SK-N-SH treated with all-trans-retinoic acid at 6 μM for 48 hours (cell line): ENCODE measurements around the gene KRT14.
"Not testable (repeated sequence)": the region's sequence is repeated elsewhere in the genome, so short reads cannot be mapped to it uniquely, and the experiment has no call there.

ENCODE experiments used
- ATAC-seq: fragments of 200-7000 bp; cut with Tn5 transposase; 3 replicates; pipeline ENCODE4 v1.9.1; 2020; ENCODE audit warnings: mild to moderate bottlenecking, moderate library complexity
- ARNTL ChIP-seq: fragments of 450-650 bp; formaldehyde crosslinking; IDR thresholded peaks from 2 replicates; pipeline ENCODE4 v1.5.0; 2020; ENCODE audit warnings: low read depth, mild to moderate bottlenecking, moderate library complexity, borderline replicate concordance
- BACH2 ChIP-seq: fragments of 250-450 bp; sonication (Bioruptor Pico); IDR thresholded peaks from 2 replicates; pipeline ENCODE4 v1.9.0; 2021; ENCODE audit warnings: mild to moderate bottlenecking, borderline replicate concordance
- CREB5 ChIP-seq: fragments of 250-450 bp; sonication (Bioruptor Pico); IDR thresholded peaks from 2 replicates; pipeline ENCODE4 v1.5.1; 2020; ENCODE audit warnings: low read depth, mild to moderate bottlenecking, moderate library complexity
- CSDC2 ChIP-seq: fragments of 250-450 bp; sonication (Bioruptor Pico); IDR thresholded peaks from 2 replicates; pipeline ENCODE4 v1.5.0; 2020; ENCODE audit warnings: mild to moderate bottlenecking, moderate library complexity
- ESRRG ChIP-seq: fragments of 250-450 bp; sonication (Bioruptor Pico); IDR thresholded peaks from 2 replicates; pipeline ENCODE4 v1.6.1; 2021; ENCODE audit warnings: mild to moderate bottlenecking
- ISL1 ChIP-seq: fragments of 250-450 bp; sonication (Bioruptor Pico); IDR thresholded peaks from 2 replicates; pipeline ENCODE4 v2.1.2; 2022; ENCODE audit warnings: mild to moderate bottlenecking, moderate library complexity
- OSR1 ChIP-seq: fragments of 250-450 bp; sonication (Bioruptor Pico); IDR thresholded peaks from 2 replicates; pipeline ENCODE4 v1.8.0; 2022; ENCODE audit warnings: moderate library complexity, mild to moderate bottlenecking, inconsistent platforms
- PPARA ChIP-seq: fragments of 250-450 bp; sonication (Bioruptor Pico); IDR thresholded peaks from 2 replicates; pipeline ENCODE4 v1.5.0; 2020; ENCODE audit warnings: mild to moderate bottlenecking, borderline replicate concordance
- RARB ChIP-seq: fragments of 250-450 bp; sonication (Bioruptor Pico); IDR thresholded peaks from 2 replicates; pipeline ENCODE4 v1.8.0; 2021; ENCODE audit warnings: mild to moderate bottlenecking, moderate library complexity
- SNAI2 ChIP-seq: fragments of 250-450 bp; sonication (Bioruptor Pico); IDR thresholded peaks from 2 replicates; pipeline ENCODE4 v1.5.0; 2020; ENCODE audit warnings: mild to moderate bottlenecking, moderate library complexity
- TCF4 ChIP-seq: fragments of 250-450 bp; sonication (Bioruptor Pico); IDR thresholded peaks from 2 replicates; pipeline ENCODE4 v1.8.0; 2021; ENCODE audit warnings: mild to moderate bottlenecking, moderate library complexity, borderline replicate concordance
- TOX ChIP-seq: fragments of 250-450 bp; sonication (Bioruptor Pico); IDR thresholded peaks from 2 replicates; pipeline ENCODE4 v1.8.0; 2021; ENCODE audit warnings: mild to moderate bottlenecking, moderate library complexity, borderline replicate concordance
- TSHZ2 ChIP-seq: fragments of 250-450 bp; sonication (Bioruptor Pico); IDR thresholded peaks from 2 replicates; pipeline ENCODE4 v1.5.0; 2020; ENCODE audit warnings: mild to moderate bottlenecking, moderate library complexity
- ZC3H10 ChIP-seq: fragments of 250-450 bp; sonication (Bioruptor Pico); IDR thresholded peaks from 2 replicates; pipeline ENCODE4 v1.5.1; 2021; ENCODE audit warnings: mild to moderate bottlenecking, moderate library complexity
- ZFP3 ChIP-seq: fragments of 250-450 bp; sonication (Bioruptor Pico); IDR thresholded peaks from 2 replicates; pipeline ENCODE4 v1.5.0; 2020; ENCODE audit warnings: mild to moderate bottlenecking, moderate library complexity
- ZNF70 ChIP-seq: fragments of 450-650 bp; formaldehyde crosslinking; IDR thresholded peaks from 2 replicates; pipeline ENCODE4 v1.5.0; 2020; ENCODE audit warnings: mild to moderate bottlenecking, moderate library complexity
- ZNF8 ChIP-seq: fragments of 450-650 bp; formaldehyde crosslinking; IDR thresholded peaks from 2 replicates; pipeline ENCODE4 v1.5.0; 2020; ENCODE audit warnings: mild to moderate bottlenecking, moderate library complexity
- TF ChIP-seq, protein P1 (sequence below): fragments of 250-450 bp; sonication (Bioruptor Pico); IDR thresholded peaks from 2 replicates; pipeline ENCODE4 v1.5.1; 2021; ENCODE audit warnings: mild to moderate bottlenecking, moderate library complexity
- TF ChIP-seq, protein P2 (sequence below): fragments of 250-450 bp; sonication (Bioruptor Pico); IDR thresholded peaks from 2 replicates; pipeline ENCODE4 v1.8.0; 2021; ENCODE audit warnings: low read depth, mild to moderate bottlenecking, moderate library complexity, borderline replicate concordance
- TF ChIP-seq, protein P3 (sequence below): fragments of 250-450 bp; sonication (Bioruptor Pico); IDR thresholded peaks from 2 replicates; pipeline ENCODE4 v1.8.0; 2020; ENCODE audit warnings: mild to moderate bottlenecking, moderate library complexity, borderline replicate concordance

KRT14 gene

GRCh38 chr17:41585301-41586056 lies 1.2 kb downstream of the KRT14 start:
- no peak for TF ChIP-seq OSR1 (CRISPR knock-in tag)
- TF ChIP-seq BACH2 (CRISPR knock-in tag), result no peak
- TF ChIP-seq ARNTL (CRISPR knock-in tag), result no peak
- no peak for TF ChIP-seq ISL1 (CRISPR knock-in tag)
- TF ChIP-seq CSDC2 (CRISPR knock-in tag), result no peak
- no peak for TF ChIP-seq RARB
- TF ChIP-seq PPARA, result no peak
- no peak for TF ChIP-seq ZNF8 (CRISPR knock-in tag)
- TF ChIP-seq SNAI2 (CRISPR knock-in tag), result no peak
- TF ChIP-seq, protein P1, sequence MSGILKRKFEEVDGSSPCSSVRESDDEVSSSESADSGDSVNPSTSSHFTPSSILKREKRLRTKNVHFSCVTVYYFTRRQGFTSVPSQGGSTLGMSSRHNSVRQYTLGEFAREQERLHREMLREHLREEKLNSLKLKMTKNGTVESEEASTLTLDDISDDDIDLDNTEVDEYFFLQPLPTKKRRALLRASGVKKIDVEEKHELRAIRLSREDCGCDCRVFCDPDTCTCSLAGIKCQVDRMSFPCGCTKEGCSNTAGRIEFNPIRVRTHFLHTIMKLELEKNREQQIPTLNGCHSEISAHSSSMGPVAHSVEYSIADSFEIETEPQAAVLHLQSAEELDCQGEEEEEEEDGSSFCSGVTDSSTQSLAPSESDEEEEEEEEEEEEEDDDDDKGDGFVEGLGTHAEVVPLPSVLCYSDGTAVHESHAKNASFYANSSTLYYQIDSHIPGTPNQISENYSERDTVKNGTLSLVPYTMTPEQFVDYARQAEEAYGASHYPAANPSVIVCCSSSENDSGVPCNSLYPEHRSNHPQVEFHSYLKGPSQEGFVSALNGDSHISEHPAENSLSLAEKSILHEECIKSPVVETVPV, result no peak
- no peak for TF ChIP-seq ZC3H10
- no peak for TF ChIP-seq CREB5 (CRISPR knock-in tag)
- TF ChIP-seq, protein P2, sequence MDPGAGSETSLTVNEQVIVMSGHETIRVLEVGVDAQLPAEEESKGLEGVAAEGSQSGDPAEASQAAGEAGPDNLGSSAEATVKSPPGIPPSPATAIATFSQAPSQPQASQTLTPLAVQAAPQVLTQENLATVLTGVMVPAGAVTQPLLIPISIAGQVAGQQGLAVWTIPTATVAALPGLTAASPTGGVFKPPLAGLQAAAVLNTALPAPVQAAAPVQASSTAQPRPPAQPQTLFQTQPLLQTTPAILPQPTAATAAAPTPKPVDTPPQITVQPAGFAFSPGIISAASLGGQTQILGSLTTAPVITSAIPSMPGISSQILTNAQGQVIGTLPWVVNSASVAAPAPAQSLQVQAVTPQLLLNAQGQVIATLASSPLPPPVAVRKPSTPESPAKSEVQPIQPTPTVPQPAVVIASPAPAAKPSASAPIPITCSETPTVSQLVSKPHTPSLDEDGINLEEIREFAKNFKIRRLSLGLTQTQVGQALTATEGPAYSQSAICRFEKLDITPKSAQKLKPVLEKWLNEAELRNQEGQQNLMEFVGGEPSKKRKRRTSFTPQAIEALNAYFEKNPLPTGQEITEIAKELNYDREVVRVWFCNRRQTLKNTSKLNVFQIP, result no peak
- TF ChIP-seq ESRRG, result no peak
- no peak for TF ChIP-seq ZNF70 (CRISPR knock-in tag)
- TF ChIP-seq TOX (CRISPR knock-in tag), result no peak
- no peak for TF ChIP-seq TCF4 (CRISPR knock-in tag)
- TF ChIP-seq, protein P3, sequence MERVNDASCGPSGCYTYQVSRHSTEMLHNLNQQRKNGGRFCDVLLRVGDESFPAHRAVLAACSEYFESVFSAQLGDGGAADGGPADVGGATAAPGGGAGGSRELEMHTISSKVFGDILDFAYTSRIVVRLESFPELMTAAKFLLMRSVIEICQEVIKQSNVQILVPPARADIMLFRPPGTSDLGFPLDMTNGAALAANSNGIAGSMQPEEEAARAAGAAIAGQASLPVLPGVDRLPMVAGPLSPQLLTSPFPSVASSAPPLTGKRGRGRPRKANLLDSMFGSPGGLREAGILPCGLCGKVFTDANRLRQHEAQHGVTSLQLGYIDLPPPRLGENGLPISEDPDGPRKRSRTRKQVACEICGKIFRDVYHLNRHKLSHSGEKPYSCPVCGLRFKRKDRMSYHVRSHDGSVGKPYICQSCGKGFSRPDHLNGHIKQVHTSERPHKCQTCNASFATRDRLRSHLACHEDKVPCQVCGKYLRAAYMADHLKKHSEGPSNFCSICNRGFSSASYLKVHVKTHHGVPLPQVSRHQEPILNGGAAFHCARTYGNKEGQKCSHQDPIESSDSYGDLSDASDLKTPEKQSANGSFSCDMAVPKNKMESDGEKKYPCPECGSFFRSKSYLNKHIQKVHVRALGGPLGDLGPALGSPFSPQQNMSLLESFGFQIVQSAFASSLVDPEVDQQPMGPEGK (CRISPR knock-in tag), result no peak
- TF ChIP-seq TSHZ2 (CRISPR knock-in tag), result no peak
- no peak for TF ChIP-seq ZFP3 (CRISPR knock-in tag)
- ATAC-seq, result no peak

GRCh38 chr17:41584331-41584927 lies 2.3 kb downstream of the KRT14 start:
- ATAC-seq, result not testable (repeated sequence)
